Muscle layer of duodenum (tissue), 2 donors: ENCODE results near the gene C10orf71.

Experiments
- H3K27ac ChIP-seq: one replicate; pipeline ENCODE4 v1.7.0; 2013; ENCODE audit warnings: mild to moderate bottlenecking, low read length
- H3K27me3 ChIP-seq: one replicate; pipeline ENCODE4 v1.7.0; 2013; ENCODE audit warnings: low read depth, mild to moderate bottlenecking, control low read depth, low read length
- H3K36me3 ChIP-seq, 2 donors: one replicate each; pipeline ENCODE4 v1.7.0; 2013; ENCODE audit warnings: low read length in 2 of 2, control low read depth in 1 of 2, mild to moderate bottlenecking in 1 of 2; ENCODE audit not compliant: insufficient read depth in 2 of 2, control insufficient read depth in 1 of 2
- H3K4me1 ChIP-seq, 2 donors: one replicate each; pipeline ENCODE4 v1.7.0; 2013; ENCODE audit warnings: low read length in 2 of 2, mild to moderate bottlenecking in 2 of 2, control low read depth in 1 of 2, moderate library complexity in 1 of 2; ENCODE audit not compliant: insufficient read depth in 2 of 2, control insufficient read depth in 1 of 2
- H3K4me3 ChIP-seq, 2 donors: one replicate each; pipeline ENCODE4 v1.7.0; 2013; ENCODE audit warnings: low read length in 2 of 2, low read depth in 1 of 2, mild to moderate bottlenecking in 1 of 2
- H3K9me3 ChIP-seq, 2 donors: one replicate each; pipeline ENCODE4 v1.7.0; 2013; ENCODE audit warnings: low read length in 2 of 2, control low read depth in 1 of 2, mild to moderate bottlenecking in 1 of 2; ENCODE audit not compliant: control insufficient read depth in 1 of 2
- donor health status: healthy.

The C10orf71 gene

GRCh38 chr10:49348593-49348992 lies 49.6 kb downstream of the C10orf71 start:
- Histone ChIP-seq H3K4me3 (no peak overlapping the region), H3K27me3 (no peaks in the 10 kb centered on the region), H3K9me3 (peaks cover 0 to 20% of the 10 kb centered on the region in 2 donors), H3K36me3 (no peaks in the 10 kb centered on the region), H3K27ac (no peak overlapping the region), H3K4me1 (no peaks in the 10 kb centered on the region)

GRCh38 chr10:49349390-49349789 lies 50.4 kb downstream of the C10orf71 start:
- H3K27me3 ChIP-seq, result no peaks in the 10 kb centered on the region
- H3K4me1 ChIP-seq, result no peaks in the 10 kb centered on the region
- H3K27ac ChIP-seq, result no peak overlapping the region
- H3K9me3 ChIP-seq, result peaks cover 0 to 20% of the 10 kb centered on the region in 2 donors
- H3K36me3 ChIP-seq, result no peaks in the 10 kb centered on the region
- no peak overlapping the region for H3K4me3 ChIP-seq

- no peak overlapping the region for H3K4me3 ChIP-seq
- peaks cover 0 to 20% of the 10 kb centered on the region in 2 donors for H3K9me3 ChIP-seq
- no peaks in the 10 kb centered on the region for H3K27me3 ChIP-seq
Measured at GRCh38 chr10:49350138-49350537, 51.2 kb downstream of the C10orf71 start.

GRCh38 chr10:49350846-49351532 lies 52.0 kb downstream of the C10orf71 start:
- Histone ChIP-seq H3K27ac (no peak overlapping the region), H3K4me1 (no peaks in the 10 kb centered on the region), H3K36me3 (no peaks in the 10 kb centered on the region), H3K4me3 (no peak overlapping the region), H3K9me3 (peaks cover 0 to 20% of the 10 kb centered on the region in 2 donors), H3K27me3 (no peaks in the 10 kb centered on the region)

More at GRCh38 chr10:49350138-49350537, 51.2 kb downstream of the C10orf71 start:
- Histone ChIP-seq H3K27ac (no peak overlapping the region), H3K4me1 (no peaks in the 10 kb centered on the region), H3K36me3 (no peaks in the 10 kb centered on the region)

DNA sequence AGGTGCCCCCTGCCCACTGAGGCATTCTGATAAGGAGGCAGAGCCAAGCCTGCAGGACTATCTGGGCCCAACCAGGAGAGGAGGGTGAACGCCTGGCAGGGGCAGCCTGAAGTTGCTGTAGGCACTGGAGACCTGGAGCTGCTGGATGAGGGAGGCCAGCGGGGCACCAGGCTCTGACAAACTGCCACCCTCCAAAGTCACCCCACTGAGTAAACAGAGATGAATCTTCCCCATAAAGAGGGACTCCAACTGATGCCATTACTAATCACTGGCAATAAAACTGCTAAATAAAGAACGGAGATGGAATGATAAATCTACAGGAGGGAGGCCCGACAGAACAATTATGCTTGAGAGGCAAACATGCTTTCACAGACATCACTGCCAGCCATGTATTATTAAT lies 52.7 kb downstream of the C10orf71 start:
- no peaks in the 10 kb centered on the region for H3K4me1 ChIP-seq
- H3K27me3 ChIP-seq, result no peaks in the 10 kb centered on the region
- peaks cover 0 to 20% of the 10 kb centered on the region in 2 donors for H3K9me3 ChIP-seq
- H3K4me3 ChIP-seq, result no peak overlapping the region
- H3K36me3 ChIP-seq, result no peaks in the 10 kb centered on the region
- H3K27ac ChIP-seq, result no peak overlapping the region

DNA sequence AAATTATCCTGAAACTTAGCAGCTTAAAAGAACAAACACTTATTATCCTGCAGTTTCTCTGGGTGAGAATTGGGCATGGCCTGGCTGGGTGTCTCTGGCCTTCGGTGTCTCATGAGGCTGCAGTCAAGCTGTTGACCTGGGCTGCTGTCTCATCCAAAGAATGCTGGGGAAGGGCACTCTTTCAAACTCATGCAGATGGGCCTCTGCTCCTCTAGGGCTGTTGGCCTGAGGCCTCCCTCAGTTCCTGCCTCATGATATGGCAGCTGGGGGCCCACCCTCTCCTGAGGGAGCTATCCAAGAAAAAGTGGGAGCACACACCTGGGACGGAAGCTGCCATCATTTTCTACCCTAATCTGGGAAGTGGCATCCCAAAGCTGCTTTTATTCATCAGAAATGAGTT lies 53.4 kb downstream of the C10orf71 start:
- H3K4me3 ChIP-seq, result no peak overlapping the region
- peaks cover 0 to 20% of the 10 kb centered on the region in 2 donors for H3K9me3 ChIP-seq
- H3K27me3 ChIP-seq, result no peaks in the 10 kb centered on the region
- no peaks in the 10 kb centered on the region for H3K4me1 ChIP-seq
- no peak overlapping the region for H3K27ac ChIP-seq
- no peaks in the 10 kb centered on the region for H3K36me3 ChIP-seq

GRCh38 chr10:49353026-49353894 lies 54.3 kb downstream of the C10orf71 start:
- Histone ChIP-seq H3K4me3 (no peak overlapping the region), H3K27me3 (no peaks in the 10 kb centered on the region), H3K9me3 (peaks cover 0 to 22% of the 10 kb centered on the region in 2 donors), H3K4me1 (no peaks in the 10 kb centered on the region), H3K36me3 (no peaks in the 10 kb centered on the region), H3K27ac (no peak overlapping the region)

DNA sequence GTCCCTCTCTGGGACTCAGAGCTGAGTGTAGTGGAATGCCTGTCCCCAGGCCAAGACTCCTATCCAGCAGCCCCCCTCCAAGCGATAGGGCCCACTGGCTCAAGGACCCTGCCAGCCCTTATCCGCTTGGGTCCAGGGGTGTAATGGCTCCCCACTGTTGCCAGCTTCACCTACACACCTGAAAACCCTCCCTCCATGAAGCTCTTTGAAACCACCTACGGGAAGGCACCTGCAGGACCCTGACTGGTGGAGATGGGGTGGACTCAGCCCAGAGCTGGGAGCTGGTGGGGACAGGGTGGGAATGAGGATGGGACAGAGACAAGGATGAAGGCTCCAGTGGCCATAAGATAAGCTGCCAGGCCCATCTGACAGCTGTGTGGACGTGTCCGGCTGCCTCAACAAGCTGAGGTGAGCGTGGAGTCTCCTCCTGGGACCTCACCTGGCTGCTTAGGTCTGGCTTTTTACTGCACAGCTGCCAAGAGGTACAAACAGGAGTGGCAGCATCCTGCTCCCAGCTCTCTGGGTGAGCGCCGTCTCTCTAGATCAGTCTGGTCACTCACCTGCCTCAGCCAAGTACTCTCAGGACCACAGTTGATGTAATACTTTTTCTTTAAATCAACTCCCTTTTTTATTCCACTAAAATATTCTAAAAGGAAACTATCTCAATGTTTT lies 55.1 kb downstream of the C10orf71 start:
- no peak overlapping the region for H3K27ac ChIP-seq
- no peak overlapping the region for H3K4me3 ChIP-seq
- H3K4me1 ChIP-seq, result no peaks in the 10 kb centered on the region
- no peaks in the 10 kb centered on the region for H3K36me3 ChIP-seq
- no peaks in the 10 kb centered on the region for H3K27me3 ChIP-seq
- peaks cover 0 to 20% of the 10 kb centered on the region in 2 donors for H3K9me3 ChIP-seq

- Histone ChIP-seq H3K9me3 (peaks cover 0 to 14% of the 10 kb centered on the region in 2 donors), H3K27ac (no peak overlapping the region), H3K4me3 (no peak overlapping the region), H3K27me3 (no peaks in the 10 kb centered on the region), H3K36me3 (no peaks in the 10 kb centered on the region), H3K4me1 (no peaks in the 10 kb centered on the region)
Measured at GRCh38 chr10:49354593-49354992, 55.6 kb downstream of the C10orf71 start.

DNA sequence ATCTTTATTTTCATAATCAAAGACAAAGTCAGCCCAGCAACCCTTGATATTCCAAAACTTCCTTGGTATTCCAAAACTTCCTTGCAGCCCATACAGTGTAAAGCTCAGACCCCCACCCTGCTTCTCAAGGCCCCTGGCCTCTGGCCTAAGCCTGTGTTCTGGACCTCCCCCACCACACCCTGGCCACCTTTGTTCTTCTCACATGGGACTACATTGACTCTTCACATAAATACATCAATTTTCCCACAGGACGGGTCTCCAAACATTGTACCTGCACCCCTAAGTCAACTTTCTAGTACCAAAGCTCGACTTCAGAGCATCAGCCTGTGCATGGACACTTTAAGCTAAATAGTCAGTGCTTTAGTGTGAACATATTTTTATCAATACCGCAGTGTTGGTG lies 56.3 kb downstream of the C10orf71 start:
- no peak overlapping the region for H3K27ac ChIP-seq

GRCh38 chr10:49356181-49356580 lies 57.2 kb downstream of the C10orf71 start:
- peaks cover 0 to 2% of the 10 kb centered on the region in 2 donors for H3K9me3 ChIP-seq
- H3K4me3 ChIP-seq, result no peak overlapping the region
- H3K27ac ChIP-seq, result no peak overlapping the region
- no peaks in the 10 kb centered on the region for H3K27me3 ChIP-seq
- peaks cover 0 to 8% of the 10 kb centered on the region in 2 donors for H3K4me1 ChIP-seq
- no peaks in the 10 kb centered on the region for H3K36me3 ChIP-seq

More for the DNA sequence above, 56.3 kb downstream of the C10orf71 start:
- H3K36me3 ChIP-seq, result no peaks in the 10 kb centered on the region
- H3K4me1 ChIP-seq, result peaks cover 0 to 1% of the 10 kb centered on the region in 2 donors
- no peak overlapping the region for H3K4me3 ChIP-seq
- H3K27me3 ChIP-seq, result no peaks in the 10 kb centered on the region
- peaks cover 0 to 8% of the 10 kb centered on the region in 2 donors for H3K9me3 ChIP-seq
